ENCODE measurements around the gene KNG1. TPM values are rescaled to one million over a fixed set of nuclear protein-coding genes. Genes with fewer than 3 reads are reported as not detected.
"Not testable (repeated sequence)": the region's sequence is repeated elsewhere in the genome, so short reads cannot be mapped to it uniquely, and the experiment has no call there.

KNG1 gene
- total and polyA plus RNA-seq, 2 of the 8 experiments (the other 6 are each of a cell fraction or from before 2014, with no cell fraction given) = 0.05 TPM; not detected in 1

DNA sequence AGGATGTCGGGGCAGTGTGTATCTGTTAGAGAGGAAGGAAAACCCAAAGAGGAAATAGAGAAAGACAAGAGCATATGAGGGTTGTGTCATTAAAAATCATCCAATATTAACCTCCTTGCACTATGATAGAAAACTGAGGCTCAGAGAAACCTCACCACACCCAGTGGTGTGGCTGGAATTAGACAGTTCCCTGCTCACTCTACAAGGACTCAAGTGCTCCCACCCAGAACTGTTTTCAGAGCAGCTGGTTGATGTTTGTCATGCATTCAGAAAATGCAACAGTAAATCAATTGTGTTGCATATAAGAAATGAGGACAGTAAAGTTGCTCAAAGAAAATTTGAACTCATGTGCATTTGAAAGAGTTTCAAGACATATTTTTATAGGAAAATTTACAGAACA, 26.9 kb upstream of the KNG1 start:
- H4K20me1 ChIP-seq (replicated peaks in 1 of 2; ENCODE audit: control insufficient read depth in 1 of 2, insufficient read depth in 2 of 2, low read length in 2 of 2); H2AK5ac ChIP-seq (ENCODE audit: low read depth, low read length); H2BK120ac ChIP-seq (replicated peaks; ENCODE audit: low read depth, low read length); H2BK5ac ChIP-seq (ENCODE audit: low read depth, low read length); H4K8ac ChIP-seq (ENCODE audit: extremely low read depth, insufficient read depth, low read length); H3K79me2 ChIP-seq (ENCODE audit: control insufficient read depth in 1 of 2, insufficient read depth in 2 of 2, low read length in 2 of 2); CTCF ChIA-PET (ENCODE audit: partially characterized antibody); H3K36me3 ChIP-seq (ENCODE audit: control insufficient read depth in 2 of 4, insufficient read depth in 4 of 4, low read length in 3 of 4); H3K27ac ChIP-seq (ENCODE audit: low read depth, low read length); H3K27me3 ChIP-seq (replicated peaks in 1 of 4; ENCODE audit: control insufficient read depth in 3 of 4, extremely low read depth in 1 of 4, insufficient read depth in 3 of 4, low read length in 3 of 4); H3K23me2 ChIP-seq (ENCODE audit: low read depth, low read length); H3K9ac ChIP-seq (replicated peaks in 1 of 4; ENCODE audit: extremely low read depth in 1 of 4, low read depth in 3 of 4, low read length in 3 of 4); H3K56ac ChIP-seq (replicated peaks; ENCODE audit: insufficient read length, low read depth, low read length); H2BK20ac ChIP-seq (ENCODE audit: low read length); H3K79me1 ChIP-seq (ENCODE audit: low read depth, low read length); H2BK15ac ChIP-seq (ENCODE audit: low read length); FAIRE-seq; H4K91ac ChIP-seq (replicated peaks; ENCODE audit: insufficient read length, low read length); H2BK12ac ChIP-seq (ENCODE audit: low read depth, low read length); H3K4me1 ChIP-seq (replicated peaks in 1 of 4; ENCODE audit: control insufficient read depth in 3 of 4, insufficient read depth in 4 of 4, low read length in 3 of 4); H3K23ac ChIP-seq (ENCODE audit: insufficient read length); H3K4me3 ChIP-seq (ENCODE audit: extremely low read depth in 1 of 4, insufficient read depth in 2 of 4, low read depth in 3 of 4, low read length in 4 of 4); H2AFZ ChIP-seq (ENCODE audit: low read length); H4K5ac ChIP-seq (ENCODE audit: insufficient read length, low read depth, low read length); H3K4me2 ChIP-seq (ENCODE audit: insufficient read depth in 1 of 2, low read depth in 2 of 2, low read length in 2 of 2); H3K4ac ChIP-seq (replicated peaks; ENCODE audit: insufficient read length, low read depth, low read length); H3K18ac ChIP-seq (ENCODE audit: extremely low read depth, low read length); H3K14ac ChIP-seq (ENCODE audit: insufficient read length); DNase-seq (ENCODE audit: low read depth in 1 of 2, low spot score in 2 of 2): not testable (repeated sequence)
- POLR2A ChIA-PET (ENCODE audit: partially characterized antibody) = interaction anchor here (1.4 kb wide), 1 partner anchor 11 kb away, joined by 4 read pairs; no protein-coding TSS in a partner anchor
- peaks cover 6 to 11% of the 10 kb centered on the region in 2 experiments; a peak in 2 of 4 replicates for H3K9me3 ChIP-seq (ENCODE audit: insufficient read depth in 2 of 2, low read depth in 1 of 2, low read length in 1 of 2)
- 91% methylated on average over 1 of the region's 1 CpG; no CpG with 5 or more reads in 1 of the 2 experiments for WGBS, 2 experiments (ENCODE audit: extremely low coverage in 1 of 2, insufficient coverage in 1 of 2, insufficient read length in 1 of 2, insufficient replicate concordance in 2 of 2, low coverage in 1 of 2, low lambda C conversion rate in 2 of 2, missing lambda C conversion rate in 1 of 2)

Measured in H1 (cell line).